GM19467 (cell line): ENCODE data around the gene TMC6.
"Not testable (repeated sequence)": the region's sequence is repeated elsewhere in the genome, so short reads cannot be mapped to it uniquely, and the experiment has no call there.

Experiments used
- ATAC-seq: cut with Tn5 transposase; IDR thresholded peaks from one replicate; pipeline ENCODE4 v1.9.1; 2021; ENCODE audit warnings: mild to moderate bottlenecking, moderate library complexity; ENCODE audit not compliant: unreplicated experiment

TMC6 gene

GRCh38 chr17:78124081-78124835, 4.3 kb downstream of the TMC6 start:
- ATAC-seq, result no peak

GRCh38 chr17:78123258-78123929, 5.2 kb downstream of the TMC6 start:
- no peak for ATAC-seq

GRCh38 chr17:78122931-78123249, 5.7 kb downstream of the TMC6 start:
- ATAC-seq, result no peak

GRCh38 chr17:78122216-78122930, 6.2 kb downstream of the TMC6 start:
- ATAC-seq, result no peak

GRCh38 chr17:78121801-78122215, 6.7 kb downstream of the TMC6 start:
- ATAC-seq, result no peak

- no peak for ATAC-seq
Observed at GRCh38 chr17:78120971-78121800, 7.4 kb downstream of the TMC6 start.

GRCh38 chr17:78120537-78120936, 8.0 kb downstream of the TMC6 start:
- no peak for ATAC-seq

- ATAC-seq, result no peak
Observed at GRCh38 chr17:78118801-78119241, 9.7 kb downstream of the TMC6 start.

GRCh38 chr17:78117027-78117981, 11.3 kb downstream of the TMC6 start:
- ATAC-seq, result no peak

- no peak for ATAC-seq
Observed at GRCh38 chr17:78116411-78116810, 12.1 kb downstream of the TMC6 start.

- ATAC-seq, result not testable (repeated sequence)
Observed at GRCh38 chr17:78115803-78116202, 12.8 kb downstream of the TMC6 start.

- no peak for ATAC-seq
Observed at GRCh38 chr17:78114831-78115723, 13.5 kb downstream of the TMC6 start.

- no peak for ATAC-seq
Observed at GRCh38 chr17:78113804-78114785, 14.5 kb downstream of the TMC6 start.

GRCh38 chr17:78112518-78113471, 15.8 kb downstream of the TMC6 start:
- ATAC-seq, result no peak

- ATAC-seq, result no peak
Observed at GRCh38 chr17:78111727-78112517, 16.6 kb downstream of the TMC6 start.
